HG03097 (cell line): ENCODE data around the gene USP40.

Source experiments
- ATAC-seq: cut with Tn5 transposase; IDR thresholded peaks from one replicate; pipeline ENCODE4 v1.9.1; 2021; ENCODE audit not compliant: unreplicated experiment, low FRiP score

Gene USP40

DNA sequence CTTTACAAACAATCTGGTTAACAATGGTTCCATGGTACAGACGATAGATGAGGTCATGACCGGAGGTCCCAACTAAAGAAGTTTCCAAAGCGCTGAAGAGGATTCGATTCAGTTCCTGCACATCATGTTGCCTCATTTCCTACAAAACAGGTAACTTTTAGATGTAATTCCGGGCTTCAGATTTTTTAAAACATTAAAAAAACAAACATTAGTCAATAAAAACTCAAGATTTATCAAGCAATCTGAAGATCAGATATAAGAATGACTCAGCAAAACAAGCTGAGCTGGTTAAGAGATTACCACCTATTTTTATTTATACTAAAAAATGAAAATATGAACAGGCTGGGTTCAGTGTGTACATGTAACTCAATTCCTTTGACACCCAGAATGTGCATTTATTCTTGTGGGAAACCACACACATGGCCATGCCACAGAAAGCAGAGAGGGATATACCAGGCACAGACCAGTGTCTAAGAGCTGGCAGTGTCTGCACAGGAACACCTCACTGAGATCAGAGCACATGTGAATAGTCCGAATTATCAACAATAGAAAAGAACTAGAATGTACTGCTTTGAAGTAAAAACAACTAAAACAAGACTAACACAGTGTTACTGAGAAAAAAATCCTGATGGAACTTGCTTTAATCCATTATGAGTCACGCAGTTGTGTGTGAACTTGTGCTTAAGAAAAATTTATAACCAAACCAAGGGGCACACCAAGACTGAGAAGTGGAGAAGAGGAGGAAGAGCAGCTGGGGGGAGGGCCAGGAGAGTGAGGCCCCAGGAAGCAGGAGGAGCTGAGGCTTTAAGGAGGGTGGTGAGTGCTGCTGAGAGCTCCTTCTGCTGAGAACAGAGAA, 9.5 kb downstream of the USP40 start:
- ATAC-seq: no peak

DNA sequence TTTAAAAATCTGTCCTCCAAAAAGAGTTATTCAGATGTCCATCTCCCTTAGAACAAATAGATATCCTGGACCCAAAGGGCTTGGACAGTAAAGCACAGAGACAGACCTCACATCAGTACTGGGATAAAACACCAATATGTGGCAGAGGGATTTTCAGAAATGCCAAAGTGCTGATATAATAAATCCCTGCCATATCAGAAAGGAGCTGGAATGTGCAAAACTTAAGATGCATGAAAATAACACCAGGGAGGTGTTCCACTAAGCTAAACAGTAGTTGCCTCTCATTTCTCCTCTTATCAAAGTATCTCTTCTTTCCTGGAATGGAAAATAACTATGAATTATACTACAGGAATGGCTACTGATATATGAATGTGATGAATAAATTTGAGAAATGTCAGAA, 13.2 kb downstream of the USP40 start:
- ATAC-seq: no peak

DNA sequence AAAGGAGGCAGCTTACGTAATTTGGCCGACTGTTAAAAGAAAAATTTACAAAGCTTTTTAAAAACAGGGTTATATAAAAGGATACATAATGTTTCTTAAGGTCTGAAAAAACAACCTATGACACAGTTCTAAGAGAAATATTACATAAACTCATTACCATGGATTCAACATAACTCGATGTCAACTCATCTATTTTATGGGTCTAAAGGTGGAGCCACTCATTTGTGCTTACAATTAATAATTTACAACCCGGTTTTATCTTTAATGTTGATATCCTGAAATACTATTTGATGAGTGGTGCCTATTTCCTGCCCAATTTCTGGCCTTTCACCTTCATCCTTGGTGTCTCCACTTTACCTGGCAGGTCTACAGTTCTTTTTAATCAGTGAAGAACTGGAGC, 15.1 kb downstream of the USP40 start:
- ATAC-seq: no peak

DNA sequence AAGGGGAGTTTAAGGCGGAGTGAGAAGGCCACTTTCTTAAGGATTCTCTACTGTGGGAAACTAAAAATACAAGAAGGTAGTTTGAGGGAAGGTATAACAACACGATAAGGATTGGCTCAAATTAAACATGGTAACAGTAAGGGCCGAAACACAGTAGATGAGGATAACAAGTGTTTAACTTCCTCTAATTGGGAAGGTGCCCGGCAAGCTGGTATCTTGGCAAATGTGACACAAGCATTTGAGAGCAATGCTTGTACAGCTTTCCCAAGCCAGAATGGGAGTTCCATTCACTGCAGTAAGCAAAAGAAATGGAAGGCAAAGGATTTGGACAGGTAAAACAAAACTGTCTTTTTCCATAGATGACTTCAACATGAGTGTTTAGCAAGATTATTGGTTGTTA, 19.8 kb downstream of the USP40 start:
- ATAC-seq: no peak

DNA sequence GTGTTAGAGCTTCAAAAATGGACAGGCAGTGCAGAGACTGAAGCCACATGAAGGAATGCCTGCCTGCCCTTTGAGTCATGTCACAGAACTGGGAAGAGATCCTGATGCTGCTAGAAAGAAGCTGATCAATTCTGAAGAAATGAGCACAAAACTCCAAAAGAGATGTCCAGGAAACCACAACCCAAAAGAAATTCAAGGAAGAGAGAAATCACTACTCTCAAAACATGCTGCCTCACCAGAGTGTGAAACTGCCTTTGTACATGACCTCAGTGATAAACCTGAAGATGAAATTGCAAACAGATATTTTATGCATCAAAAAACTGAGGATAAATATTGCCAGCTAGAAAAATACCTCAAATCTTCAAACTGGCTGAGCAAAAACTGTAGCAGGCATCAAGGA, 20.5 kb downstream of the USP40 start:
- ATAC-seq: no peak

DNA sequence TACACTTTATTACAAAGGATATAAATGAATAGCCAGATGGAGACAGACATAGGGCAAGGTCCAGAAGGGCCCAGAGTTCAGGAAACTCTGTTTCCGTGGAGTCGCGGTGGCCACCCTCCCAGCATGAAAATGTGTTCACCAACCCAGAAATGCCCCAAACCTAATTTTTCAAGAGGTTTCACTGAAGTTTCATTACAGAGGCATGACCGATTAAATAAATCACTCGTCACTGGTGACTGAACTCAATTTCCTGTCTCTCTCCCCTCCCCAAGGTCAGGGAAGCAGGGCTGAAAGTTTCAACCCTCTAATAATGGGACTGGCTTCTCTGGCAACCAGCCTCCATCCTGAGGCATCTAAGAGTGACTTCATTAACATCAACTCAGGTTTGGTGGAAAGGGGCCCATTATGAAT, 22.4 kb downstream of the USP40 start:
- no peak for ATAC-seq

DNA sequence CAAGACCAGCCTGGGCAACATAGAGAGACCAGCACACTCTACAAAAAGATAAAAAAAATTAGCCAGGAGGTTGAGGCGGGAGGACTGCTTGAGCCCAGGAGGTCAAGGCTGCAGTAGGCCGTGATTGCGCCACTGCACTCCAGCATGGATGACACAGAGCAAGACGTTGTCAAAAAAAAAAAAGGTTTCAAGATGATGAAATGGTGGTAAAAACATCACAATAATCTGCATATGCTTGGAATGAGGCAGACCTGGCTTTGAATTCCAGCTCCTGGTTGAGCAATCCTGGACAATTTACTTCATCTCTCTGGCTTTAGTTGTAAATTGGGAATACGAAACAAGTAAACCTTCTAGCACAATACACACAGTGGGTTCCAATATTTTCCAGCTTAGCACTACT, 24.1 kb downstream of the USP40 start:
- ATAC-seq: no peak

DNA sequence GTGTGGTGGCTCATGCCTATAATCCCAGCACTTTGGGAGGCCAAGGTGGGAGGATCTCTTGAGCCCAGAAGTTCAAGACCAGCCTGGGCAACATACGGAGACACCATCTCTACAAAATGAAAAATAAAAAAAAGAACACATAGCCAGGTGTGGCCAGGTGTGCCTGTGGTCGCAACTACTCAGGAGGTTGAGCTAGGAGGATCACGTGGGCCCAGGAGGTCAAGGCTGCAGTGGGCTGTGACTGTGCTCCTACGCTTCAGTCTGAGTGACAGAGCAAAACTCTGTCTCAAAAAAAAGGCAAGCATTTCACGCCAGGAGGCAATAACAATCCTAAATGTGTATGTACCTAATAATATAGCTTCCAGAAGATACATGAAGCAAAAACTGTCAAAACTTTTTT, 27.8 kb downstream of the USP40 start:
- no peak for ATAC-seq

DNA sequence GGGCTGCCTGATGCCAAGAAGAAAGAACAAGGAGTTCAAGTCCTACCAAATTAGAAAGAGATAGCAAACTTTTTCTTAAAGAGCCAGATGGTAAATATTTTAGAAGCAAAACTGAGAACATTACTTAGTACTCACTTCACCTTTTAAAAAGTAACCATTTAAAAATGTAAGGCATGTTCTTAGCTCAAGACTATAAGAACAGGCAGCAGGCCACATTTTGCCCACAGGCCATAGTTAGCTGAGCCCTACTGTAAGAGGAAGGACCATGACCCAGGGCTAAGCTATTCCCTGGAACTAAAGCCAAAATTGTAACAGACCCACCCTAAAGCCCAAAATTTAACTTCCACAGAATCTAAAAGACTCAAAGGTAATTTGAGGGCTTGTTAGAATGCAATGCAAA, 31.3 kb downstream of the USP40 start:
- ATAC-seq: no peak

DNA sequence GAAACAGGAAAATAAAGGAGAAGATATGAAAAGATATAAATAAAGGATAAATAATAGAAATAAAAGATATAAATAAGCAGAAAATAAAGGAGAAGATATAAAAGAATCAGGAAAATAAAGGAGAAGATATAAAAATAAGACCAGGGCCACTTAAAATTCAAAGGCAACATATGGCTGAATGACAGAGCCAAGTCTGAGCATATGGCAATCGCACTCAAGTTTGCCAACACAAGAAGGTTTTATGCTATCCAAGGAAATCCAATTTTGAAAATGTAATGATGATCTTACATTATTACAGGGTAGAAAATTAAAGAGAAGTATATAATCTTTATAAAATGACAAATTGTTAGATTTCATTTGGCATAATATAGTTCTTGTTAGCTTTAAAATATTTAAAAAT, 33.6 kb downstream of the USP40 start:
- no peak for ATAC-seq

DNA sequence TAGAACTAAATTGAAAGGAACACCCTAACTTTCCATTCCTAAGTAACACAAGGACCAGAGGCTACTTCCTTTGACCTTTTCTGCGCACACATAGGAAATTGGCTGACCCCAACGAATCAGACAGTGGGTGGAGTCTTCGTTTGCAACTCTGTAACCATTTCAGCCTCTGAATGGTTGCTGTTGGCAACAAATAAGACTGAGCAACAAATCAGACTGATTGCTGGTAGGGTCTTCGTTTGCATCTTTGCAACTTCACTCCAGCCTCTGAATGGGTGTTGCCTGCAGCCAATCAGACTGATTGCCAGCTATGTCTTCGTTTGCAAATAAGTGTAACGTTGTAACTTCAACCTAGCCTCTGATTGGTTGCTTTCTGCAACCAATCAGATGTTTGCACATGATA, 34.6 kb downstream of the USP40 start:
- no peak for ATAC-seq

DNA sequence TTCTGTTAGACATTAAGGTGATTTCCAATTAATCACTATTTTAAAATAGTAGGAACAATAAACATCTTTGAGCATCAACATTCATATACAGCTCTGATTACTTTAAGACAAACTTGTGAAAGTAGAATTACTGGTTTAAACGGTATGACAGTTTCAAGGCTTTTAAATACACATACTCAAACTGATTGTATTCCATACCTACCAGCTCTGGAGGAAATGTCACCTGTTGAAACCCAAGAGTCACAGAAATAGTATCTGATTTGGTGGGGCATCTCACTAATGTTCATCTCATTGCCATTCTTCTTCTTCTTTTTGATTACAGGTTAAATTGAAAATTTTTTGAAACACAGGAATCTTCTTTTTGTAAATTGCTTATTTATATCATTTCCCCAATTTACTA, 36.2 kb downstream of the USP40 start:
- no peak for ATAC-seq

DNA sequence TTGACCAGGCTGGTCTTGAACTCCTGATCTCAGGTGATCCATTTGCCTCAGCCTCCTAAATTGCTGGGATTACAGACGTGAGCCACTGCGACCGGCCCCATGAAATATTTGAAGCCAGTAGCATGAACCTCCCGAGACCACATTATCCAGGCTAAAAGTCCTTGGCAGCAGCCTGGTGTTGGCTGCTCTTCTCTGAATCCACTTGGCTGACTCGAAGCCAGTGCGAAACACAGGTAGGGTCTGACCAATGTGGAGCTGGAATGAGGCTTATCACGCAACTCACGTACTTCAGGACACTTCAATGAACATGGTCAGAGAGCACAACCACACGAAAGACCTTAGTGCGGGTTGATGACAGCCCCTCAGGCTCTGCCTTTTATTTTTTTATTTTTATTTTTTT, 38.4 kb downstream of the USP40 start:
- ATAC-seq: no peak

DNA sequence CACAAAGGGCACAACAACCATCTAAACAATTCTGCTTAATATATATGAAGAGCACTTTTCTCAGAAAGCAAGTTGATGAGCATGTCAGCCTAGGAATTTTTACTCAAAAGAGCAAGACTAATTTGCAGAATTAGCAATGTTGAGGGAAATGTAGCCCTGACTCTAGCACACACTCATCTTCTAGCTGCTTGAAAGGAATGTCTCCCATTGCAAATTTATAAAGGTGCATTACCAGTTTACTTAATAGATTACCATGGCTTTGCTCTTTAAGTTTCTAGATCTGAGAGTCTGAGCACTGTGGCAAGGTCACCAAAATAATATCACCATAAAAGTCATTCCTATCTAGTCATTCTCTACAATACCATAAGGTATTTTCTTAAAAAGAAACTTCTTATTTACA, 40.8 kb downstream of the USP40 start:
- ATAC-seq: no peak

DNA sequence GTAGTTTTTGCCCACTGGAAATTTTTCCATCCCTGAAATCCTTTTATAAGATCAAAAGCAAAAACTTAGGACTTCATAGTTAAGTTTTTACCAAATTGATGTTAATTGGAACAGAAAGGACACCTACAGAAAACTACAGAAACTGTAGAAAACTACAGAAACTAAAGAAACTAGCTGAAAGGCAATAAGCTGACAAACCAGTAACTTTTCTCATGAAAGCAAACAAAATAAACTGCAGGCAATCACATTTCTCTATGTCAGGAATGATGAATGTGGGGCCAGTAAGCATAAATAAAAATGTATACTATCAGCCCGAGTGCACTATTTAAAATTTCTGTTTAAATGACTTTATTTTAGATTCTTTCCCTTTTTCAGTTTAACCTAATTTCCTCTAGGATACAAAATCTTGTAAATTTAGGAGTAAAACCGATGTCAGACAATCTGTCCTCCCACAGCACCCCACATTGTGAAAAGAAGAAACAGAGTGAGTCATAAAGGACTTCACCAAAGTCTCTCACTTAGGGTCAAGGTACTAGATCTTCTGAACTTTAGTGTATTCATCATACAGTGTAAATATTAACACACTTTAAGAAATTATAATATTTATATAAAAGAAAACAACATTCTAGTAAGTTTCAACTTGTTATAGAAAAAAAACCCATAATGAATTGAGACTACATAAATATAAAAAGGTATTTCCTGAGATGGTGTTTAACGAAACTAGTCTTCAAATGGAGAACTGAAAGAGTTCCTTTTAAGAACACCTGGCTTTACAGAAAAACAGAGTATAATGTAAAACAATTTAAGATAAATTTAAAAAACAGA, 46.6 kb downstream of the USP40 start:
- peak; percentile 75 for ATAC-seq

DNA sequence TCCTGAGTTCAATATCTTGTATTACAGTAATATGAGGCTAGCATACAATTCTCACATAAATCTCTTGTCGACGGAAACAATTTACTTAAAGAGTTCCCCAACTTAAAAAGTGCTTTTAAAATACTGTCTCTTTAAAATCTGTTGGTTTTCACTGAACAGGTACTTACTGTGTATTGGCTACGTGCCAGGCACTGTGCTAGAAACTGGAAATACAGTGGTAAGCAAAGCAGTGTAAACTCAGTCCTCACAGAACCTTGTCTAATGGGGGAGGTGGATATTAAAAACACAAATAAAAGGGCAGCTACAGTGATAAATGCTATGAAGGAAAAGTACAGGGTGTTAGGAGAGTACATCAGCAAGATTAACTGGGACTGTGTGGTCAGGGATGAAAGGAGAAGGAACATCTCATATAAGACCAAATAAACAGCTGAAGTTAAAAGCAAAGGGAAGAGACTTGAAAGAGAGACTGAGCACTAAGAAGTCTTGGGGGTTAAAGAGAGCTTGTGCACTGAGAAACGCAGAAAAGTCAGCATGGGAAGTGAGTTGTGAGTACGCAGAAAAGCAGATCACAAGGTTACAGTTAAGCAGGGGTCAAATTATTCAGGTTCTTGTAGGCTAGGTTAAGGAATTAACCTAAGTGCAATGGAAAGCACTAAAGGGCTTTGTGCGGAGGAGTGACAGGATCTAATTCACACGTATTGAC, 52.5 kb downstream of the USP40 start:
- no peak for ATAC-seq

DNA sequence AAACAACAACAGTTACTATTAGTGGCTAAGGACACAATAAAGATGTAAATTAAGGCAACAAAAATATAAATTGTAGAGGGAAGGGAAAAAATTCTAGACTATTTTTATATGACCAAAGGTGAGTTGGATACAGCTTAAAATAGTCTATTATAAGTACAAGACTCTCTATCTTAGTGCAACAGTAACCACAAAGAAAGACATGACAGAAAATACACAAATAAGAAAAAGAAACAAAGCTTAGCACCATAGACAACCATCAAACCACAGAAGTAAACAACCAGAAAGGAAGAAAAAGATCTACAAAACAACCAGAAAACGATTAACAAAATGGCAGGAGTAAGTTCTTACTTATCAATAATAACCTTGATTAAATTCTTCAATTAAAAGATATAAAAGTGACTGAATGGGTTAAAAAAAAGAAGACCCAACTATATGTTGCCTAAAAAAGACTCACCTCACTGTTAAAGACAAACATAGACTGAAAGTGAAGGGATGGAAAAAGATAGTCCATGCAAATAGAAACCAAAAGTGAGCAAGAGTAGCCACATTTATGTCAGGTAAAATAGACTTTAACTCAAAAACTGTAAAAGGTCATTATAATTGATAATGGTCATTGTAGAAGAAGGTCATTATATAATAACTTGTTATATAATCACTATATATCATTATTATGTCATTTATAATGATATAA, 62.5 kb downstream of the USP40 start:
- ATAC-seq: no peak

DNA sequence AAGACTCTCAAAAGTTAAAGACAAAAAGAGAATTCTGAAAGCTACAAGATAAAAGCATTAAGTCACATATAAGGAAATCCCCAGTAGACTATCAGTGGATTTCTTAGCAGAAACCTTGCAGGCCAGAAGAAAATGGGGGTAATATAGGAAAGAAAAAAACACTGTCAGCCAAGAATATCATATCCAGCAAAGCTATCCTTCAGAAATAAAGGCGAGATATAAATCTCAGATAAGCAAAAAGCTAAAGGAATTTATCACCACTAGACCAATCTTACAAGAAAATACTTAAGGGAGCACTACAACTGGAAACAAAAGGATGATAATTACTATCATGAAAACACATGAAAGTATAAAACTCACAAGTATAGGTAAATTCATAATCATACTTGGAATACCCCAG, 63.1 kb downstream of the USP40 start:
- no peak for ATAC-seq

DNA sequence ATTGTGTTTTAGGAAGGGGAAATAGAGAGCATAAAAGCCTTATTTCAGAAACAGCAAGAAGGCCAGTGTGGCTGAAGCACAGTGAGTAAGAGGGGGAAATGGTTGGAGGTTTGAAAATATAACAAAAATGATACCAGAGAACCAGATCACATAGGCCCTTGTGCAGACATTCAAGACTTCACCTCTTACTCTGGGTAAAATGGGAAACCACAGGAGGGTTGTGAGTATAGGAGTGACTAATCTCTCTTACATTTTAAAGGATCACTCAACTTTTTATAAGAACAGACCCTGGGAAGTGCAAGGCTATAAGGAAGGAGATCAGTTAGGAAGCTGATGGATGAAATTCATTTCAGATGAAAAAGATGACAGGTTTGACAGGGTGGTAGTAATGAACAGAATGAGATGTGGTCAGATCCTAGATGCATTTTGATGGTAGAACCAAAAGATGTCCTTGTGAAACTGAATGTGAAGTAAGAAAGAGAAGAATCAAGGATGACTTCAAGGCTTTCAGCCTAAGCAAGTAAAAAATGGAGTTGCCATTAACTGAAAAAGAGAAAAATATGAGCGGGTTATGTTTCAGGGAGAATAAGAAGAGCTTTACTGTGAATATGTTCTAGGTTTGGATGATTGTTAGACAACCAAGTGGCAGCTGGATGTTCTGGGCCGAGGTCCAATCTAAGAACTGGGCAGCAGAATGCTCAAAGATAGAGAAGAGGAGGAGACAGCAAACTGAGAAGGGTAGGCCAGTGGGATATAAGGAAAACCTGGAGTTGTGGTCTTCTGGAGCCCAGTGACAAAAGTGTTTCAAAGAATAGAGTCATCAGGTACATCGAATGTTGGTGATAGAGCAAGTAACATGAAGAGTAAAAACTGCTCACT, 65.1 kb downstream of the USP40 start:
- ATAC-seq: no peak

DNA sequence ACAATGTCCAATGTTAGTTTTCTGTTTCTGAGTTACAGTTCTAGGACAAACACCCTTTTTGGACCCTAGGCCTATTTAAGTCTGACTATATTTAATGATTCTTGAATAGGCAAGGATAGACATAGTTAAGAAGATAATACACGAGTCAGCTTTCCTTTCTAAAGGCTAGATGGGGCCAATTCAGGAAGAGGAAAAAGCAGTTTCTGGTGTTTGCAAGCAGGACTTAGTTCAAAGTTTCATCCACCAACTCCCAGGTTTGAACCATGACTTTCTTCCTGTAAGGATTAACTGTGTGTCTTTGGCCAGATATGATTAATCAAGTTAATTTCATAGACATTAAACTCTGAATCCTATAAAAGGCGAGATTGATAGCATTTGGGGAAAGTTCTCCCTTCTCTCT, 66.7 kb downstream of the USP40 start:
- no peak for ATAC-seq
